GM12878 (cell line): ENCODE results near the gene EYA2. TPM values are rescaled to one million over a fixed set of nuclear protein-coding genes. Genes with fewer than 3 reads are reported as not detected.

Source experiments
- MYB ChIP-seq: fragments of 150-350 bp; IDR thresholded peaks from 2 replicates; pipeline ENCODE4 v1.6.1; 2014; ENCODE audit warnings: mild to moderate bottlenecking, low read depth, low read length, borderline replicate concordance
- PKNOX1 ChIP-seq: fragments of 450-650 bp; IDR thresholded peaks from 2 replicates; pipeline ENCODE4 v1.6.1; 2016; ENCODE audit warnings: mild to moderate bottlenecking
- REST ChIP-seq: IDR thresholded peaks from 2 replicates; pipeline ENCODE4 v1.6.1; 2012; ENCODE audit warnings: mild to moderate bottlenecking, low read depth, low read length
- SMAD1 ChIP-seq: fragments of 450-650 bp; IDR thresholded peaks from 2 replicates; pipeline ENCODE4 v1.6.1; 2018; ENCODE audit warnings: mild to moderate bottlenecking, low read depth; ENCODE audit not compliant: partially characterized antibody
- TCF12 ChIP-seq: IDR thresholded peaks from 2 replicates; pipeline ENCODE4 v1.6.1; 2011; ENCODE audit warnings: low read depth, mild to moderate bottlenecking, low read length
- polyA plus RNA-seq, 11 experiments: library from polyadenylated mRNA; depleted of rRNA in 4 of 11; unstranded in 6 of 11; stranded (reverse) in 5 of 11; fragments of >200 nt; fragmentation: Nextera tagmentation in 4 of 11; fragmentation: Illumina TruSeq in 1 of 11; extraction: Ambion mirVana in 4 of 11; extraction: Trizol in 1 of 11; gene quantifications; 1 replicate in 1 of 11; 2 replicates in 10 of 11; pipeline versions ENCODE4 v1.2.1 to v1.2.3, GENCODE V29; 2011 to 2016; ENCODE audit warnings: inconsistent platforms in 2 of 11, missing spikeins in 2 of 11, low read depth in 1 of 11
- total RNA-seq, 4 experiments: library from RNA; depleted of rRNA in 3 of 4; stranded (reverse); fragments of >200 nt in 3 of 4; fragmentation: Illumina TruSeq in 1 of 4; extraction: Trizol in 1 of 4; gene quantifications; 2 replicates each; pipeline versions ENCODE4 v1.2.1 to v1.2.3, GENCODE V29; 2013 to 2021
- TF ChIP-seq, protein P1 (sequence below): IDR thresholded peaks from 2 replicates; pipeline ENCODE4 v1.6.1; 2011; ENCODE audit warnings: mild to moderate bottlenecking, low read depth, low read length, moderate library complexity; ENCODE audit not compliant: insufficient replicate concordance
- TF ChIP-seq, protein P2 (sequence below): fragments of 450-650 bp; formaldehyde crosslinking; IDR thresholded peaks from 2 replicates; pipeline ENCODE4 v1.4.0; 2020; ENCODE audit warnings: mild to moderate bottlenecking, moderate library complexity

EYA2 gene
- total and polyA plus RNA-seq, 10 of the 15 experiments (the other 5 are each of a cell fraction or from before 2014, with no cell fraction given), result 0.20 TPM; not detected in 9

- peak; percentile 69 for TF ChIP-seq REST
- no peak for TF ChIP-seq PKNOX1
- TF ChIP-seq, protein P1, sequence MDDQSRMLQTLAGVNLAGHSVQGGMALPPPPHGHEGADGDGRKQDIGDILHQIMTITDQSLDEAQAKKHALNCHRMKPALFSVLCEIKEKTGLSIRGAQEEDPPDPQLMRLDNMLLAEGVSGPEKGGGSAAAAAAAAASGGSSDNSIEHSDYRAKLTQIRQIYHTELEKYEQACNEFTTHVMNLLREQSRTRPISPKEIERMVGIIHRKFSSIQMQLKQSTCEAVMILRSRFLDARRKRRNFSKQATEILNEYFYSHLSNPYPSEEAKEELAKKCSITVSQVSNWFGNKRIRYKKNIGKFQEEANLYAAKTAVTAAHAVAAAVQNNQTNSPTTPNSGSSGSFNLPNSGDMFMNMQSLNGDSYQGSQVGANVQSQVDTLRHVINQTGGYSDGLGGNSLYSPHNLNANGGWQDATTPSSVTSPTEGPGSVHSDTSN, result no peak
- no peak for TF ChIP-seq TCF12
- TF ChIP-seq SMAD1, result no peak
- TF ChIP-seq MYB, result no peak
- TF ChIP-seq, protein P2, sequence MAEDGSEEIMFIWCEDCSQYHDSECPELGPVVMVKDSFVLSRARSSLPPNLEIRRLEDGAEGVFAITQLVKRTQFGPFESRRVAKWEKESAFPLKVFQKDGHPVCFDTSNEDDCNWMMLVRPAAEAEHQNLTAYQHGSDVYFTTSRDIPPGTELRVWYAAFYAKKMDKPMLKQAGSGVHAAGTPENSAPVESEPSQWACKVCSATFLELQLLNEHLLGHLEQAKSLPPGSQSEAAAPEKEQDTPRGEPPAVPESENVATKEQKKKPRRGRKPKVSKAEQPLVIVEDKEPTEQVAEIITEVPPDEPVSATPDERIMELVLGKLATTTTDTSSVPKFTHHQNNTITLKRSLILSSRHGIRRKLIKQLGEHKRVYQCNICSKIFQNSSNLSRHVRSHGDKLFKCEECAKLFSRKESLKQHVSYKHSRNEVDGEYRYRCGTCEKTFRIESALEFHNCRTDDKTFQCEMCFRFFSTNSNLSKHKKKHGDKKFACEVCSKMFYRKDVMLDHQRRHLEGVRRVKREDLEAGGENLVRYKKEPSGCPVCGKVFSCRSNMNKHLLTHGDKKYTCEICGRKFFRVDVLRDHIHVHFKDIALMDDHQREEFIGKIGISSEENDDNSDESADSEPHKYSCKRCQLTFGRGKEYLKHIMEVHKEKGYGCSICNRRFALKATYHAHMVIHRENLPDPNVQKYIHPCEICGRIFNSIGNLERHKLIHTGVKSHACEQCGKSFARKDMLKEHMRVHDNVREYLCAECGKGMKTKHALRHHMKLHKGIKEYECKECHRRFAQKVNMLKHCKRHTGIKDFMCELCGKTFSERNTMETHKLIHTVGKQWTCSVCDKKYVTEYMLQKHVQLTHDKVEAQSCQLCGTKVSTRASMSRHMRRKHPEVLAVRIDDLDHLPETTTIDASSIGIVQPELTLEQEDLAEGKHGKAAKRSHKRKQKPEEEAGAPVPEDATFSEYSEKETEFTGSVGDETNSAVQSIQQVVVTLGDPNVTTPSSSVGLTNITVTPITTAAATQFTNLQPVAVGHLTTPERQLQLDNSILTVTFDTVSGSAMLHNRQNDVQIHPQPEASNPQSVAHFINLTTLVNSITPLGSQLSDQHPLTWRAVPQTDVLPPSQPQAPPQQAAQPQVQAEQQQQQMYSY (CRISPR knock-in tag), result no peak
These were observed 326.5 kb downstream of the EYA2 start (continued) for GRCh38 chr20:47221036-47221625.
